ENCODE results near the gene NEDD8.
A peak's percentile ranks its signal among the peaks of the same experiment; 100 is the strongest.
"Not testable (repeated sequence)": the region's sequence is repeated elsewhere in the genome, so short reads cannot be mapped to it uniquely, and the experiment has no call there.

Gene NEDD8

DNA sequence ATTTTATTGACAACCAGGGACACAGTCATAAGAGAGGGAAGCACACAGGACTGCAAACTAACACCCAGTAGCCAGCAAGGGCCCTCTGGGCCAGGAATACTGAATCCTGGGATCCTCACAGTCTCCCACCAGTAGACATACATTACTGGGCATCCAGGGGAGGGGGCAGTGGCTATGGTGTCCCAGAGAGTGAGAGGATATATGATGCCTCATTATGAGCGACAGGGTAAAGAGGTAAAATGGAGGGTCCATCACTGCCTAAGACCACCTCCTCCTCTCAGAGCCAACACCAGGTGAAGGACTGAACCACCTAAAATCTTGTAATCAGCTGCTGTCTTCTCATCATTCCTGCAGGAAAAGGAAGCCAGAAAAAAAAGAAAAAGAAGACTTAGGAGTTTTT lies 15.3 kb downstream of the NEDD8 start:
- not testable (repeated sequence) for DNase-seq

DNA sequence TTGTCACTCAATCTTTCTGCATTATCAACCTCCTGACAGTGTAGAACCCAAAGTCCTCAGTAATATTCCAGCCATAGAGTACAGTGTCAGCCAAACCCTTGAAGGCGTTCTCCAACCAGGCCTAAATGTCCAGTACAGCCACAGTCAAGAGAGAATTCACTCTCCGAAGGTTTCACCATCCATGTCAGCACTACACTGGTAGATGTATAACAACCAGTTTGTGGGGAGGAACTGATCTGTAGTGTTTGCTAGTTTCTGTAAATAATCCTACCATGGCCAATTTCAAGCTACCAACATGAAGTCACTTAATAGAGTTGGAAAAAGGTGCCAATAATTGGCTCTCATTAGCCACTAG lies 15.8 kb downstream of the NEDD8 start:
- no peak for DNase-seq

GRCh38 chr14:24215495-24216344 lies 16.4 kb downstream of the NEDD8 start, which contains the start of gene MDP1:
MDP1 (minus strand) TSS chr14:24216066; CDS start chr14:24215955, 111 bp downstream.
- DNase-seq = peak; percentile 36

GRCh38 chr14:24213866-24214662 lies 18.1 kb downstream of the NEDD8 start:
- DNase-seq = no peak

DNA sequence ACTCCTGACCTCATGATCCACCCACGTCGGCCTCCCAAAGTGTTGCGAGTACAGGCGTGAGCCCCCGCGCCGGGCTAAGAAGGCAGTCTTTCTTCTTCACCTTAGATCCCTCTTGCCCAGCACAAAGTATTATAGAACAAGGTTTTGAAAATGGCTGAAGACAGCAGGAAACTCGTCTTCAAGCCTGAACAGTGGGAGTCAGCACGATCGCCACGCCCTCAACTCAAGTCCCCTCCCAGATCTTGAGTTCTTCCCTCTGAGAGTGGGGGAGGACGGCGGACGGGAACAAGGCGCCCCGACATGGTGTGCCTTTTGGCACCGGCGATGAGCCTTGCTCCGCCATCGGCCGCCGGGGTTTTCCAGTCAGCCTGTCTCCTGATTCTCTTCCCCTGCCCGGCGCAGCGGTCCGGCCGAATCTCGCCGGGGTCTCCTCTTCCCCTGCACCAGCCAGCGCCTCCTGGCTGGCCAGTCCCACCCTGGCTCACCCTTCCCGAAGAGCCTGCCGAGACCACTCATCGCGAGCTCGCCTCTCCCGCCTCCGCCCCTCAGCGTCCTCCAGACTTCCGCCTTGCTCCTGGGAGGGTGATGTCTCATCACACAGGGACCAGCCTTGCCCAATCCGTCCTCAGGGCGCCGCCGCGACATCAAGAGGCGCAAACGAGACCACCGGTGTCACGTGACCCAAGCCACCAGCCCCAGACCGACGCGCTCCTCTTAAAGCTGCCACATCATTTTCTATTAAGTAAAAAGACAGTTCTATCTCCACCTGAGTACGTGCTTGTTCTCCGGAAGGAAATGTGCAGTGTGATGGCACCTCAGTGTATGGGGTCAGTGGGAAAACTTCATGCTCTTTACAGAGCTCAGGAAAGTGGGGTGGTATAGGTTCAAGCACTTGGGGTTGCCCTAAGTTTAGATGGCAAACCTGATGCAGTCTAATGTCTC lies 19.0 kb downstream of the NEDD8 start, which contains the start of gene CHMP4A:
CHMP4A (minus strand) TSS at position 565 of the 942 bp plus-strand sequence; CDS start at position 516, 49 bp downstream.
- DNase-seq = peak; percentile 78

- no peak for DNase-seq
These were observed 20.9 kb downstream of the NEDD8 start for GRCh38 chr14:24211311-24211710.

DNA sequence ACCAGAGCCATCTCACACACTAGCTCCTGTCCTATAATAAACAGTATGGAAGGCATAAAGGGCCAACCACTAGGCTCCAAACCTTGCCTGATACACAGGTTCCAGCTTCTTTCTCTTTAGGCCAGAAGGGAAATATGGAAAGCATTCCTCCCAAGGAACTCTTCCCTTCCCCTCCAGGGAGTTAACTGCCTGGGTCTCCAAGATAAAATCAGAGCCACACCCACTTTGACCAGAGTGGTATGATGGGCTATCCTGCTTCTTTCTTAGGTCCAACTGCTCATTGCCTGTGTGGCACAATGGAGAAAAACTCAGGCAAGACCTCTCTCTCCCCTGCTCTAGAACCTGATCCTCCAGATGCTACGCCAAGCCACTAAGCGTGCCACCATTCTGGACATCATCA lies 24.5 kb downstream of the NEDD8 start:
- no peak for DNase-seq

GRCh38 chr14:24207104-24207551 lies 25.0 kb downstream of the NEDD8 start:
- DNase-seq = no peak

DNA sequence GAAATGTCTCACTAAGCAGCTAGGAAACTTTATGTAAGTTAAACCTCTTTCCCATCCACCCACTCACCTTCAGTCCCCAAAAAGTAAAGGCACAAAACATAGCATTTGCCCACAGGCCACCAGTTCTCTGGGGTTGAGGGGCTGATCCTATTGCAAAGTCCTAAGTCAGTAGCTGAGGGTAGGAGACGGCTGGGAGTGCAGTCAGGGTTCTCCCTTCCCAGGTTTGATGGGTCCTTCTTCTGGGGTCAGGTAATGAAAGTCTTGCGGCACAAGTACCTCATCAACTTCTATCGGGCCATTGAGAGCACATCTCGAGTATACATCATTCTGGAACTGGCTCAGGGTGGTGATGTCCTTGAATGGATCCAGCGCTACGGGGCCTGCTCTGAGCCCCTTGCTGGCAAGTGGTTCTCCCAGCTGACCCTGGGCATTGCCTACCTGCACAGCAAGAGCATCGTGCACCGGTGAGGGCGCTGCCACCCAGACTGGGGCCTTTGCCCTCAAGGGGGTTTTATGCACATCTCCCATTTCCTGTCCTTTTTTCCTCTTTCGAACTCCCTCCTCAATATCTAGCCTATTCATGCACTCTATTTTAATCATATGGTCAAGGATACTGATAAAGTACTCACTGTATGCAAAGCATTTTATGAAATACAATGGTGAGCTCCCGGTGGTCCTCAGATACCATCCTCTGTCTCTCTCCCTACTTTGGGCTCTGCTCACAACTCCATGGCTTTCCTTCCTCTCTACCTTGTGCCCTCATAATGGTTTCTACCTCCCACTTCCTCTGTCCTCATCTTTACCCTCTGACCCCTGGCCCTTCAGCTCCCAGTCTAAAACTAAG lies 25.7 kb downstream of the NEDD8 start:
- no peak for DNase-seq

DNA sequence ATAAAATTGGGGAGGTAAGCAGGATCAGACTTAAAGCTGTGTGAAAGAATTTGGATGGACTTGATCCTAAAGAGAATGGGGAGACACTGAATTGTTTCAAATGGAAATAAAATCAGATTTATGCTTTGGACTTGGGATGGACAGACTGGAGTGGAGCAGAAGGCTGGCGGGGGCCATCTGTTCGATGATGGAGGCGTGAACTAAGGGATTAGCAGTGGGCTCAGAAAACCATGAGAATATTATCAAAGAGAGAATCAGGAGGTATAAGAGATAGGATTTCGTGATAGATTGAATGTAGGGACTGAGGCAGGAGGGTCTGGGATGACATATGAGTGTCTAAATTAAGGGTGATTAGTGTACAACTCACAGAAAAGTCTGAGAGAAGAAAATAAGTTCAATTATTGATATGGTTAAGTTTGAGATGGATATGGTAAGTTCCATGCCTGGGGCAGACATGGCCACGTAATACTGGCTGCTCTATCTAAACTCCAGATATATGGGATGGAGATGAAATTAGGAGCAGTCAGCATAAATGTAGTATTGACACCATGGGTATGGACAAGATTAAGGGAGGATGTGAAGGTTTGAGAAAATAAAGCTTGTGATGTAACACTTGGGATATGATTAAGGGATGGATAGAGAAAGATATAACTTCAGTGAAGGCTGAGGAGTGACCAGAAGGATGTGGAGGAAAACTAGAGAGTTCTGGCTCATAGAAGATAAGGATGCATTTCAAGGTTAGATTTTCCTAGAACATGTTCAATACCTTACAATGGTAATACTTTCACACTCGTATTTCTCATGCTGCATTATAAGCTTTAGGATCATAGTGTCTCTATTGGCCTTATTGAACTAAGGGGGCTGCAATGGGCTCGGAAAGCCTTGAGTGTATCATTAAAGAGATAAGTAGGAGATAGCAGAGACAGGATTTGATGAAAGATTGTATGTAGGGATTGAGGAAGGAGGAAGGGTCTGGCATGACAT lies 27.7 kb downstream of the NEDD8 start:
- DNase-seq = no peak

GRCh38 chr14:24203249-24203886 lies 28.8 kb downstream of the NEDD8 start:
- not testable (repeated sequence) for DNase-seq

- not testable (repeated sequence) for DNase-seq
These were observed 29.6 kb downstream of the NEDD8 start for GRCh38 chr14:24202538-24202937.

DNA sequence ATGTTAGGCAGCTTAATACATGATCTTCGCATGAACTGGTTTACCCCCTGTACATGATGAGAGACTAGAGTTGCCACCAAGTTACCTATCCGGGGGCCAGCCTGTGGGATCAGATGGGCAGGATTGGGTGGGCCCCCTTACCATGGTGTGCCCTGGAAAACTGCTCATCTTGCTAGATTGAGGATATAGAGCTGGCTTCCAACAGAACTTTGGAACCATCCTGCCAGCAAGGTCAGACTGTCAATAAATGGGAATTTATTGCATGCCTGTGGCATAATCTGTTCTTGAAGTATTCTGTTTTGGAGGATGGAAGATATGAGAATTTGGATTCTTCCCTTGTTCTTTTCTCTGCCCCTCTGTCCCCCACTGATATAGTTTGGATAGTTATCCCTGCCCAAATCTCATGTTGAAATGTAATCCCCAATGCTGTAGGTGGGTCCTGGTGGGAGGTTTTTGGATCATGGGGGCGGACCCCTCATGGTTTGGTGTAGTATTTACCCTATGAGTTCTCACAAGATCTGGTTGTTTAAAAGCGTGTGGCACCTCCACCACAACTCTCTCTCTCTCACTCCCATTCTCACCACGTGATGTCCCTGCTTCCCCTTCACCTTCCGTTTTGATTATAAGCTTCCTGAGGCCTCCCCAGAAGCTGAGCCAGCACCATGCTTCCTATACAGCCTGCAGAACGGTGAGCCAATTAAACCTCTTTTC lies 33.2 kb downstream of the NEDD8 start:
- no peak for DNase-seq

- DNase-seq = no peak
These were observed 35.1 kb downstream of the NEDD8 start for GRCh38 chr14:24197056-24197450.

- DNase-seq = no peak
These were observed 35.8 kb downstream of the NEDD8 start for GRCh38 chr14:24196071-24197055.

GRCh38 chr14:24195186-24196070 lies 36.7 kb downstream of the NEDD8 start, which contains the start of gene TM9SF1:
TM9SF1 (minus strand) TSS chr14:24195441; CDS start chr14:24195019, 422 bp downstream.
- peak; percentile 31 for DNase-seq

GRCh38 chr14:24194873-24195185 lies 37.3 kb downstream of the NEDD8 start:
- no peak for DNase-seq
